GM19397 (cell line): ENCODE results near the gene UBE2E2.
"Not testable (repeated sequence)": the region's sequence is repeated elsewhere in the genome, so short reads cannot be mapped to it uniquely, and the experiment has no call there.

ENCODE experiments used
- ATAC-seq: cut with Tn5 transposase; IDR thresholded peaks from one replicate; pipeline ENCODE4 v1.9.1; 2021; ENCODE audit warnings: mild to moderate bottlenecking, moderate library complexity; ENCODE audit not compliant: unreplicated experiment

The UBE2E2 gene

GRCh38 chr3:23602971-23603370, 399.8 kb downstream of the UBE2E2 start:
- ATAC-seq, result no peak

GRCh38 chr3:23607184-23607847, 404.2 kb downstream of the UBE2E2 start:
- ATAC-seq, result no peak

DNA sequence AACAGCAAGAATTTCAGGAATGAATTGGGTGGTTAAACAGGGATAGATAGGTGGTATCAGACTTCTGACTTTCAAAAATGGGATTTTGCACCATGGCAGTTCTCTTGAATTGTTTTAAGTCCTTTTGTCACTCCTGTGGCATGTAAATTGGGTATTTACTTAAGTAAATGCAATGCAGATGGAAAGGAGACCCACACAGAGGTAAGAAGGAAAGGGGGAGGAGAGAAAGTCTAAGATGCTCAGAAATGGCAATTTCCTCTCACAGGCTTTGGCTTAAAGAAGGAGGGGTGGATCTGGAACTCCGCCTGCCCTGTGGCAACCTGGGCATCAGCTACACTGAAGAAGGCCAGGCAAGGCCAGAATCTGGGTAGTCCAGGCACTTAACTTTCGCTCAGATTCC, 405.5 kb downstream of the UBE2E2 start:
- no peak for ATAC-seq

GRCh38 chr3:23611737-23612295, 408.7 kb downstream of the UBE2E2 start:
- ATAC-seq, result no peak

DNA sequence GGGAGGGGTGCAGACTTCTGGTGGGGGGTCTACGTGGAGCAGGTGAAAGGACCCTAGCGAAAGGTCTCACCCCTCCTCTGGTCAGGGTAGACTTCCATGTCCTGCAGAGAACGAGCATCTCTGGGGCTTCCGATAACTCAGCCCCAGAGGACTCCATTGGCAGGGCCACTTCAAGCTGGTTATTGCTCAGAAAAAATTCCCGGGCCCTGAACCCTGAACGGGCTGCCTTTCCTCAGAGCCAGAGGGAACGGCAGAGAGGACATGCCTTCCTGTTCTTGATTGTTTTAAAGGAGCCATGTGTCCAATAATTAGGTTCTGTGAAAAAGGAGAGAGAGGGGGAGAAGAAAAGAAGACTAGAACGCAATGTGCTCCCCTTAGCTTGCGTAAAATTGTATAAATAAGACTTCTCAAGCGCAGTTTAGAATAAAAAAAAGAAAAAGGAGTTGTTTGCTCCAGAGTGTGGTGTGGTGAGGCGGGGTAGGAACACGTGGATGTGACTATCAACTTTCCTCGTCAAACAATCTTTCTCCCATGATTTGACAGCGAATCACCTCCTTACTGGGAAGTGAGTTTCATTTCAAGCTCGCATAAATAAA, 409.3 kb downstream of the UBE2E2 start:
- ATAC-seq, result no peak

DNA sequence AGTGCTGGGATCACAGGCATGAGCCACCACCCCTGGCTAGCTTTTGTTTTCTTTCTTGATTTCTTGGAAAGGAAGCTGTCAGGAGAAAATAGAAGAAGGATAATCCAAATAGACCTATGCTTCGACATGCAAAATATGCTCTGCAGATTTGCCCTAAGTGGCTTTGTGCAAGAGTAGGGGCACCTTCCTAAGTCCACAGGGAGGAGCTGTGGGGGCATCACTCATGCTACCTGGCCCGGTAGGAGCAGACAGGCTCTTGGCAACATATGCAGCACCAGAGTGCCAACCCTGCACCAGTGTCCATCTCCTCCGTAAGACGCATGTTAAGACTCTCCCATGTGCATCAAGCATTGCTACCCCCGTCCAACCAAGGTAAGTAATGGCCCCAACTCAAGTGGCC, 411.9 kb downstream of the UBE2E2 start:
- ATAC-seq, result no peak

DNA sequence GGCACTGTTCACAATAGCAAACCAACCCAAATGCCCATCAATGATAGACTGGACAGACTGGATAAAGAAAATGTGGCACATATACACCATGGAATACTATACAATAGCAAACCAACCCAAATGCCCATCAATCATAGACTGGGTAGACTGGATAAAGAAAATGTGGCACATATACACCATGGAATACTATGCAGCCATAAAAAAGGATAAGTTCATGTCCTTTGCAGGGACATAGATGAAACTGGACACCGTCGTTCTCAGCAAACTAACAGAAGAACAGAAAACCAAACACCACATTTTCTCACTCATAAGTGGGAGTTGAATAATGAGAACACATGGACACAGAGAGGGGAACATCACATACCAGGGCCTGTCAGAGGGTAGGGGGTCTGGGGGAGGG, 415.3 kb downstream of the UBE2E2 start:
- ATAC-seq, result not testable (repeated sequence)

- ATAC-seq, result no peak
Observed at GRCh38 chr3:23619705-23620637, 416.8 kb downstream of the UBE2E2 start.

GRCh38 chr3:23620638-23621015, 417.5 kb downstream of the UBE2E2 start:
- ATAC-seq, result no peak

GRCh38 chr3:23623844-23624243, 420.7 kb downstream of the UBE2E2 start:
- no peak for ATAC-seq

DNA sequence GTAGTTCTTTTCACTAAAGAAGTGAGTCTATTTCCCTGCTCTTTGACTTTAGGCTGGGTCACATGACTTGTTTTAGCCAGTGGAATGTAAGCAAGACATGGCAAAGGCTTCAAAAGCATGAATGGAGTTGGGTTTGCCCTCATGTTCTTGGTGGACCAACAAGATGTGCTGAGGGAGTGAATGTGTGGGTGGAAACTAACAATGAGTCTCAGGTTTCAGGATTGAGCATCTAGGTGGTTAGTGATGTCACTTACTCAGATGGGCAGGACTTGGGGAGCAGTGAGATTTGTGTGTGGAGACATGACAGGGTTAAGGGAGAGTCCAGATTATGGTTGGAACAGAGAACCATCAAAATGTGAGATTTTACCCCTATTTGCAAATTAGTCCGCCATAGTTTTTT, 421.2 kb downstream of the UBE2E2 start:
- no peak for ATAC-seq

DNA sequence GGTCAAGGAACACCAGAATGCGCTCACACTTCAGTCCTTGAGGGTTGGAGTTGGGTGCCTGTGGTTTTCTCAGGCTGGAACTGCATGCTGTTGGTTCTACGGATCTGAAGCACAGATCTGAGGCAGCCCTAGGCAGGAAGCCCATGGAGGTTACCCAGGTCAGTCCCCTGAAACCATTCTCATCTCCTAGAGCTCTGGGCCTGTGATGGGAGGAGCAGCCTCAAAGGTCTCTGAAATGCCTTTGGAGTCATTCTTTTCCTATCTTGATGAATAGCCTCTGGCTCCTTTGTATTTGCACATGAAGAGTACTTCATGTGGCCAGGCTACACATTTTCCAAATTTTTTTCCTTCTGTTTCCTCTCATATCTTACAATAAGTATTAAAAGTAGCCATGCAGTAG, 423.3 kb downstream of the UBE2E2 start:
- ATAC-seq, result no peak

- ATAC-seq, result no peak
Observed at GRCh38 chr3:23629181-23629894, 426.2 kb downstream of the UBE2E2 start.

GRCh38 chr3:23633261-23633960, 430.3 kb downstream of the UBE2E2 start:
- no peak for ATAC-seq

DNA sequence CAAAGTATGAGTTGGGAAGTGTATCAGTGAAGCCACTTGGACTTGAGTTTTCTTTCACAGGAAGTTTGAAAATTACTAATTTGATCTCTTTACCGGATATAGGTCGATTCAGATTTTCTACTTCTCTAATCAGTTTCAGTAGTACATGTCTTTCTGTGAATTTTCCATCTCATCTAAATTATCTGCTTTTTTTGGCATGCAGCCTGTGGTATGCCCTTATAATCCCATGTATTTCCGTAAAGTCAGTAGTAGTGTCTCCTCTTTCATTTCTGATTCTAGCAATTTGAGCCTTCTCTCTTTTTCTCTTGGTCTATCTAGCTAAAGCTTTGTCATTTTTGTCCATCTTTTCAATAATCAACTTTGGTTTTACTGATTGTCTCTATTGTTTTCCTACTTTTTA, 434.2 kb downstream of the UBE2E2 start:
- no peak for ATAC-seq

DNA sequence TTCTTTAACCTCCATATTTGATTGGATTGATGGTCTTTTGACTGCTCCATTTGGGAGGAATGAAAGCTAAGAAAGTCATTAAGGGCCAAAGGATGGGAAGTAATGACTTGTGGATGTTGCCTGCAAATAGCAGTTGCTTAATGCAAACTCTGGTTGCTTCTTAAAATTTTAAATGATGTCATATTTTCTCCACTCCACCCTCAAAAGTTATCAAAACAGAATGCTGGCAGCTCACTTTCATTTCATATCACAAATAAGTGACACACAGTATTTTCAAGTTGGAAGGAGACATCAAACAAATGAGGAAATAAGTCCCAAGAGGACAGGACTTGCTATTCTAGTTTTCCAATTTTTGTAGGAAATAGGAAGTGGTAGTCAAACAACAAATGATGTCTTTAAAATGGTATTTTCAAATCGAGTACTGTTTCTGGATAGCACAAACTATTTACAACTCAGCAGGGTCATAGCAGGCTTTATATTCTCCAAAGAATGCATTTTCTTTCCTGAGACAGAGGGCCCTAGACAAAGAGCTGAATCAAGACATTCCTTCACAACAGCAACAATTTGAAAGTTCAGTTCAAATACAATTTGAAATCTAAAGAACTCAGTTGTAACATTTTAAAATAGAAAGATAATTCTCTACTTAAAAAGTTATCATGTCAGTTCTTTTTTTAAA, 437.5 kb downstream of the UBE2E2 start:
- no peak for ATAC-seq
